ENCODE data around the gene LRP2.

DNA sequence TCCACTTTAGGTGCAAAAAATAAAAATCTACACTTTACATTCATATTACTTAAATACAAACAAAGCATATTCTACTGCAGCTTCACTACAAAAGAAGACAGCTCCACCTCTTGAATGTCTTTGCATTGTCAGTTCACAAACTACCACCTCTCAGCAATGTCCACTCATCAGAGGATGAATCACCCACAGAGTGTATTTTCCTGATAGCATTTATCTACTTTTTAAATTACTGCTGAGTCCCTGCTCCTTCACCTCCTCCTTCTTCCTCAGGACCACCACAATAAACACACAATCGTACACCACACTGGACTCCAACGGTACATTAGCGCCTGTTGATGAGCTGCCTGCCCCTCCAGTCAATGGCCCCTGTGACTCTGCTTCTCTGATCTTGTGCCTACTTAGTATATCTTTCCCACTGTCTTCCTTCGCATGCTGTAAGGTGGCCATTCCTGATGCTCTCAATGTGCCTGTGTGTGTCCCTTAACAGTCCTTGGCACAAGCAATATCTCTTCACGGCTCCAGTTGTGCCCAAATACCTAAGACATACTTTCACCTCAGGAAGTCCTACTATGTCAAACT is 172.0 kb downstream of the LRP2 start:
- TF ChIP-seq, protein P1, sequence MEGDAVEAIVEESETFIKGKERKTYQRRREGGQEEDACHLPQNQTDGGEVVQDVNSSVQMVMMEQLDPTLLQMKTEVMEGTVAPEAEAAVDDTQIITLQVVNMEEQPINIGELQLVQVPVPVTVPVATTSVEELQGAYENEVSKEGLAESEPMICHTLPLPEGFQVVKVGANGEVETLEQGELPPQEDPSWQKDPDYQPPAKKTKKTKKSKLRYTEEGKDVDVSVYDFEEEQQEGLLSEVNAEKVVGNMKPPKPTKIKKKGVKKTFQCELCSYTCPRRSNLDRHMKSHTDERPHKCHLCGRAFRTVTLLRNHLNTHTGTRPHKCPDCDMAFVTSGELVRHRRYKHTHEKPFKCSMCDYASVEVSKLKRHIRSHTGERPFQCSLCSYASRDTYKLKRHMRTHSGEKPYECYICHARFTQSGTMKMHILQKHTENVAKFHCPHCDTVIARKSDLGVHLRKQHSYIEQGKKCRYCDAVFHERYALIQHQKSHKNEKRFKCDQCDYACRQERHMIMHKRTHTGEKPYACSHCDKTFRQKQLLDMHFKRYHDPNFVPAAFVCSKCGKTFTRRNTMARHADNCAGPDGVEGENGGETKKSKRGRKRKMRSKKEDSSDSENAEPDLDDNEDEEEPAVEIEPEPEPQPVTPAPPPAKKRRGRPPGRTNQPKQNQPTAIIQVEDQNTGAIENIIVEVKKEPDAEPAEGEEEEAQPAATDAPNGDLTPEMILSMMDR (IDR thresholded peaks at IDR 0.05): no peak
- TF ChIP-seq TAF1 (IDR thresholded peaks at IDR 0.05; ENCODE audit: borderline replicate concordance, low read depth, low read length): no peak
- no peak for TF ChIP-seq EZH2phosphoT487 (IDR thresholded peaks at IDR 0.05; ENCODE audit: borderline replicate concordance, low read depth)
- no peak for TF ChIP-seq EP300 (IDR thresholded peaks at IDR 0.05; ENCODE audit: borderline replicate concordance in 1 of 2, low read depth in 1 of 2, low read length in 1 of 2)
- TF ChIP-seq, protein P2, sequence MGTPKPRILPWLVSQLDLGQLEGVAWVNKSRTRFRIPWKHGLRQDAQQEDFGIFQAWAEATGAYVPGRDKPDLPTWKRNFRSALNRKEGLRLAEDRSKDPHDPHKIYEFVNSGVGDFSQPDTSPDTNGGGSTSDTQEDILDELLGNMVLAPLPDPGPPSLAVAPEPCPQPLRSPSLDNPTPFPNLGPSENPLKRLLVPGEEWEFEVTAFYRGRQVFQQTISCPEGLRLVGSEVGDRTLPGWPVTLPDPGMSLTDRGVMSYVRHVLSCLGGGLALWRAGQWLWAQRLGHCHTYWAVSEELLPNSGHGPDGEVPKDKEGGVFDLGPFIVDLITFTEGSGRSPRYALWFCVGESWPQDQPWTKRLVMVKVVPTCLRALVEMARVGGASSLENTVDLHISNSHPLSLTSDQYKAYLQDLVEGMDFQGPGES (IDR thresholded peaks at IDR 0.05; ENCODE audit: low read depth, low read length): no peak
- TF ChIP-seq JUND (IDR thresholded peaks at IDR 0.05): no peak
- no peak for TF ChIP-seq MEF2A (IDR thresholded peaks at IDR 0.05; ENCODE audit: borderline replicate concordance, low read depth)
- TF ChIP-seq RCOR1 (IDR thresholded peaks at IDR 0.05; ENCODE audit: low read length): no peak
- no peak for TF ChIP-seq POLR2AphosphoS5 (IDR thresholded peaks at IDR 0.05; ENCODE audit: low read depth, low read length)
- no peak for TF ChIP-seq GABPA (IDR thresholded peaks at IDR 0.05; ENCODE audit: low read depth)
- TF ChIP-seq, protein P3, sequence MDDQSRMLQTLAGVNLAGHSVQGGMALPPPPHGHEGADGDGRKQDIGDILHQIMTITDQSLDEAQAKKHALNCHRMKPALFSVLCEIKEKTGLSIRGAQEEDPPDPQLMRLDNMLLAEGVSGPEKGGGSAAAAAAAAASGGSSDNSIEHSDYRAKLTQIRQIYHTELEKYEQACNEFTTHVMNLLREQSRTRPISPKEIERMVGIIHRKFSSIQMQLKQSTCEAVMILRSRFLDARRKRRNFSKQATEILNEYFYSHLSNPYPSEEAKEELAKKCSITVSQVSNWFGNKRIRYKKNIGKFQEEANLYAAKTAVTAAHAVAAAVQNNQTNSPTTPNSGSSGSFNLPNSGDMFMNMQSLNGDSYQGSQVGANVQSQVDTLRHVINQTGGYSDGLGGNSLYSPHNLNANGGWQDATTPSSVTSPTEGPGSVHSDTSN (IDR thresholded peaks at IDR 0.05): no peak
- TF ChIP-seq, protein P4, sequence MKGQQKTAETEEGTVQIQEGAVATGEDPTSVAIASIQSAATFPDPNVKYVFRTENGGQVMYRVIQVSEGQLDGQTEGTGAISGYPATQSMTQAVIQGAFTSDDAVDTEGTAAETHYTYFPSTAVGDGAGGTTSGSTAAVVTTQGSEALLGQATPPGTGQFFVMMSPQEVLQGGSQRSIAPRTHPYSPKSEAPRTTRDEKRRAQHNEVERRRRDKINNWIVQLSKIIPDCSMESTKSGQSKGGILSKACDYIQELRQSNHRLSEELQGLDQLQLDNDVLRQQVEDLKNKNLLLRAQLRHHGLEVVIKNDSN (IDR thresholded peaks at IDR 0.05; ENCODE audit: borderline replicate concordance, low read depth): no peak
- TF ChIP-seq TEAD4 (IDR thresholded peaks at IDR 0.05; ENCODE audit: borderline replicate concordance, insufficient read depth): no peak
